ENCODE measurements around the gene ZNF618.

DNA sequence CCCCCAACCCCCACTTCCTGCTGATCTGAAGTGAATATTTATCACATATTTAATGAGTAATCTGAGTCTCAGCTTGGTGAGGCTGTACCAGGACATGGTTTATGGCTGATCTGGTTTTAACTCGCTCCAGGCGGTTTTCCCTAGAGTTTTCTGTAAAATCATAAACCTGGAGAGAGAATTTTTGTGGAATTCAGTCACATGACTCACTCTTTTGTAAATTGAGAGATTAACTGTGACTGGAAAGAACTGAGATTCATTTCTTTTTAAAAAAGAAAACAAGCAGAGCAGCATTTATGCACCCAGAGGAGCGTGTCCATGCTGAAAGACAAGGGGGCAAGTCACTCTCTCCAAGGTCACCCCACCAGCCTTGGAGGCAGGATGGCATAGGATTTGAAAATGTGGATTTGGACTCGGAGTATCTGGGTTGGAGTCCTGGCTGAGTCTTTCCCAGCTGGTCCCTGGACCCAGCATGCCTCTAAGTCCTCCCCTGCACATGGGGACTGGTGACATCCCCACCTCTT lies 81.8 kb downstream of the ZNF618 start:
- TF ChIP-seq TP53 (CRISPR knock-in tag; IDR thresholded peaks at IDR 0.05) (no peak), ATF1 (CRISPR knock-in tag; IDR thresholded peaks at IDR 0.05) (no peak), CTCF (IDR thresholded peaks at IDR 0.05) (no peak), JUN (CRISPR knock-in tag; IDR thresholded peaks at IDR 0.05) (no peak), STAT6 (CRISPR knock-in tag; conservative IDR thresholded peaks at IDR 0.05; ENCODE audit: low read depth) (no peak), ETV6 (CRISPR knock-in tag; IDR thresholded peaks at IDR 0.05) (no peak), ZSCAN18 (CRISPR knock-in tag; IDR thresholded peaks at IDR 0.05) (no peak), MAX (CRISPR knock-in tag; IDR thresholded peaks at IDR 0.05) (no peak)
